NT2/D1 (cell line): ENCODE measurements around the gene MYH2.

Experiments
- DNase-seq: peaks from one replicate; pipeline ENCODE4 v3.0.0-alpha.2; 2011; ENCODE audit warnings: low read depth, low spot score
- H3K27me3 ChIP-seq: 2 replicates; pipeline ENCODE4 v1.6.0; 2011; ENCODE audit warnings: mild to moderate bottlenecking; ENCODE audit not compliant: insufficient read length, insufficient read depth
- H3K36me3 ChIP-seq: 2 replicates; pipeline ENCODE4 v1.6.1; 2011; ENCODE audit warnings: mild to moderate bottlenecking, low read length, mixed read lengths; ENCODE audit not compliant: insufficient read depth, insufficient read length
- H3K4me1 ChIP-seq: 2 replicates; pipeline ENCODE4 v1.5.1; 2011; ENCODE audit not compliant: insufficient read depth, insufficient read length
- H3K4me3 ChIP-seq: 2 replicates; pipeline ENCODE4 v1.5.1; 2011; ENCODE audit warnings: low read depth; ENCODE audit not compliant: insufficient read length
- H3K9ac ChIP-seq: 2 replicates; pipeline ENCODE4 v1.6.0; 2011; ENCODE audit warnings: low read depth; ENCODE audit not compliant: insufficient read length
- H3K9me3 ChIP-seq: 2 replicates; pipeline ENCODE4 v1.5.1; 2011; ENCODE audit warnings: mild to moderate bottlenecking, low read length; ENCODE audit not compliant: insufficient read depth
- SUZ12 ChIP-seq: IDR thresholded peaks from 2 replicates; pipeline ENCODE4 v1.6.1; 2011; ENCODE audit not compliant: insufficient read length, insufficient read depth; ENCODE audit errors: extremely low read depth
- YY1 ChIP-seq: IDR thresholded peaks from 2 replicates; pipeline ENCODE4 v1.6.1; 2011; ENCODE audit not compliant: insufficient read length, insufficient read depth
- ZNF274 ChIP-seq: IDR thresholded peaks from 2 replicates; pipeline ENCODE4 v1.6.1; 2011; ENCODE audit warnings: mild to moderate bottlenecking, low read depth, low read length

MYH2 gene

GRCh38 chr17:10549096-10549842 lies at the start of gene MYH2:
Gene MYH2, minus strand, starts transcription at chr17:10549658. Its CDS starts 1,738 bp downstream, at chr17:10547920.
- peak; percentile 35 for DNase-seq
- TF ChIP-seq YY1, result no peak
- TF ChIP-seq ZNF274, result no peak
- TF ChIP-seq SUZ12, result no peak
- no peak within 1 kb of the TSS for H3K9ac ChIP-seq

GRCh38 chr17:10598621-10599020 lies 49.2 kb upstream of the MYH2 start:
- no peak for DNase-seq
- Histone ChIP-seq H3K4me3 (no peak overlapping the region), H3K4me1 (no peaks in the 10 kb centered on the region), H3K9me3 (no peaks in the 10 kb centered on the region), H3K36me3 (no peaks in the 10 kb centered on the region), H3K9ac (no peak overlapping the region), H3K27me3 (no peaks in the 10 kb centered on the region)
- TF ChIP-seq ZNF274 (no peak), SUZ12 (no peak), YY1 (no peak)

More at GRCh38 chr17:10549096-10549842, at the start of gene MYH2:
- no peak within 1 kb of the TSS for H3K4me3 ChIP-seq
- no peaks in the 10 kb centered on the region for H3K4me1 ChIP-seq
- H3K27me3 ChIP-seq, result no peaks in the 10 kb centered on the region
- H3K36me3 ChIP-seq, result no peaks in the 10 kb centered on the region
- H3K9me3 ChIP-seq, result no peaks in the 10 kb centered on the region

DNA sequence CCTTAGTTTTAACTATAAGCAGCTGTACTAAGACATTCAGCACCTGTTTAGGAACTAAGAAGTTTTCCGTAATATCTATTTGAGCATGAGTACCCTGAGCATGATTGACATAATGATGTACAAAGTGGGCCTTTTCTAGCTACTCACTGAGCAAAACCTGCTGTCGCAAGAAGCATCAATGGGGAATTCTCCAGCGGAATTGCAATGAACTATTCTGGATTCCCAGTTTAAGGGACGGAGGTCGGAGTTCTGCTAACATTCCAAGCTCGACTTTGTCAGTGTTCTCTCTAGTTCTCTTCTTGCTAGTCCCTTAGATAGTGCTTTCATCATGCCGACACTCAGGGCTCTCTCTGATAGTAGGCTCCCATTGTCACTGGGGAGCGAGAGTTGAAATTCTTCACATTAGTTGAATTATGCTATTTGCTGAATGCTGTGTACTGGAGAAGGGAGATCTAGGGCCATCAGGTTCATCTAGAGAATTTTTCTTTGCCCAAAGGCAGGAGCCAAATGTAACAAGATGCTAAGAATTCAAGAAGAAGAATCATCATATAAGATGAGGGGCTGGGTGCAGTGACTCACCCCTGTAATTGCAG lies 40.2 kb upstream of the MYH2 start:
- Histone ChIP-seq H3K4me3 (no peak overlapping the region), H3K4me1 (no peaks in the 10 kb centered on the region), H3K9ac (no peak overlapping the region), H3K27me3 (no peaks in the 10 kb centered on the region), H3K36me3 (no peaks in the 10 kb centered on the region), H3K9me3 (no peaks in the 10 kb centered on the region)
- DNase-seq, result no peak
- TF ChIP-seq ZNF274 (no peak), YY1 (no peak), SUZ12 (no peak)

- no peaks in the 10 kb centered on the region for H3K36me3 ChIP-seq
- no peaks in the 10 kb centered on the region for H3K4me1 ChIP-seq
- no peak overlapping the region for H3K4me3 ChIP-seq
- no peak for DNase-seq
- H3K27me3 ChIP-seq, result no peaks in the 10 kb centered on the region
- H3K9ac ChIP-seq, result no peak overlapping the region
- TF ChIP-seq ZNF274, result no peak
- TF ChIP-seq YY1, result no peak
- no peak for TF ChIP-seq SUZ12
- no peaks in the 10 kb centered on the region for H3K9me3 ChIP-seq
These were observed 36.1 kb upstream of the MYH2 start for GRCh38 chr17:10585529-10585928.

- DNase-seq, result no peak
- Histone ChIP-seq H3K4me1 (no peaks in the 10 kb centered on the region), H3K9me3 (no peaks in the 10 kb centered on the region), H3K9ac (no peak overlapping the region), H3K27me3 (no peaks in the 10 kb centered on the region), H3K4me3 (no peak overlapping the region), H3K36me3 (no peaks in the 10 kb centered on the region)
- TF ChIP-seq SUZ12, result no peak
- no peak for TF ChIP-seq ZNF274
- no peak for TF ChIP-seq YY1
These were observed 34.4 kb upstream of the MYH2 start for GRCh38 chr17:10583834-10584233.

DNA sequence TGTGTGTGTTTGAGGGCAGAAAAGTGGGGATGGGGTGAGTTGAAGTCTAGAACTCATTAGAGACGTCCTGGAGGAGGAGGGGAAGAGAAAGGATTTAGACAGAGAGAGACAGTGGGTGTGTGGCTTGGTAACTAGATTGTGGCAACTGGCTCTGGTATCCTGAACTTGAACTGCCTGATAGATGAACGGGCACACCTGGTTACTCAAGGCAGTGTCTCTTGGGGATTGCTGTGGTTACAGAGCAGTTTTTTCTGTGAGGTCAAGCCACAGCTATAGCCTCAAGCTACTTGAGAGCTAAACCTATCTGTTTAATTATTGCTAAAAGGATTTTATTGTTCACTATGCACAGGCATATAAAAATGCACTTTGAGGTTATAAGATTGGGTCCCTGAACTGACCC lies 29.8 kb upstream of the MYH2 start:
- H3K36me3 ChIP-seq, result no peaks in the 10 kb centered on the region
- H3K9ac ChIP-seq, result no peak overlapping the region
- TF ChIP-seq YY1, result no peak
- no peak for TF ChIP-seq ZNF274
- no peak for TF ChIP-seq SUZ12
- no peaks in the 10 kb centered on the region for H3K27me3 ChIP-seq
- H3K4me3 ChIP-seq, result no peak overlapping the region
- DNase-seq, result no peak
- H3K9me3 ChIP-seq, result no peaks in the 10 kb centered on the region
- H3K4me1 ChIP-seq, result no peaks in the 10 kb centered on the region

GRCh38 chr17:10574324-10574723 lies 24.9 kb upstream of the MYH2 start:
- no peaks in the 10 kb centered on the region for H3K36me3 ChIP-seq
- no peak for DNase-seq
- no peak overlapping the region for H3K4me3 ChIP-seq
- H3K9me3 ChIP-seq, result no peaks in the 10 kb centered on the region
- TF ChIP-seq YY1 (no peak), SUZ12 (no peak), ZNF274 (no peak)
- no peaks in the 10 kb centered on the region for H3K27me3 ChIP-seq
- H3K9ac ChIP-seq, result no peak overlapping the region
- H3K4me1 ChIP-seq, result no peaks in the 10 kb centered on the region
